ENCODE data around the gene FOXK1. TPM values are rescaled to one million over a fixed set of nuclear protein-coding genes. Genes with fewer than 3 reads are reported as not detected.
"Not testable (repeated sequence)": the region's sequence is repeated elsewhere in the genome, so short reads cannot be mapped to it uniquely, and the experiment has no call there.

Gene FOXK1
- polyA plus RNA-seq, 3 donors: 11.1 to 14.4 (median 11.9) TPM

DNA sequence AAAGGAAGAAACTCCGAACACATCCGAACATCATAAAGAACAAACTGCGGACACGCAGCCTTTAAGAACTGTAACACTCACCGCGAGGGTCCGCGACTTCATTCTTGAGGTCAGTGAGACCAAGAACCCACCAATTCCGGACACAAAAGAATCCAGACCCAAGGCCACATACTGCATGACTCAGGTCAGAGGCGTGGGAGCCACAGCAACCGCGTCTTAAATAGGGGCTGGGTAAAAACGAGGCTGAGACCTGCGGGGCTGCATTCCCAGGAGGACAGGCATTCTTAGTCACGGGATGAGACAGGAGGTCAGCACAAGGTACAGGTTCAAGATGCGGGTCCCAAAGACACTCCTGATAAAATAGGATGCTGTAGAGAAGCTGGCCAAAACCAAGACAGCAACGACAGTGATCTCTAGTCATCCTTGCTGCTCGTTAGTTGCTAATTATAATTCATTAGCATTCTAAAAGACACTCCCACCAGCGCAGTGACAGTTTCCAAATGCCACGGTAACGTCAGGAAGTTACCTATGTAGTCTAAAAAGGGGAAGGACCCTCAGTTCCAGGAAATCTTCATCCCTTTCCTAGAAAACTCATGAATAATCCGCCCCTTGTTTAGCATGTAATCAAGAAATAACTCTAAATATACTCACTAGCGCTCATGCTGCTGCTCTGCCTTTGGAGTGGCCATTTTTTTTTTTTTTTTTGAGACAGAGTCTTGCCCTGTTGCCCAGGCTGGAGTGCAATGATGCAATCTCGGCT is 112.7 kb downstream of the FOXK1 start:
- DNase-seq (ENCODE audit: low read depth in 3 of 3, low spot score in 2 of 3): no peak

GRCh38 chr7:4796453-4796852 is 114.4 kb downstream of the FOXK1 start:
- no peak for DNase-seq (ENCODE audit: low read depth in 3 of 3, low spot score in 2 of 3)

GRCh38 chr7:4797858-4798705 is 116.0 kb downstream of the FOXK1 start:
- no peak for DNase-seq (ENCODE audit: low read depth in 3 of 3, low spot score in 2 of 3)

DNA sequence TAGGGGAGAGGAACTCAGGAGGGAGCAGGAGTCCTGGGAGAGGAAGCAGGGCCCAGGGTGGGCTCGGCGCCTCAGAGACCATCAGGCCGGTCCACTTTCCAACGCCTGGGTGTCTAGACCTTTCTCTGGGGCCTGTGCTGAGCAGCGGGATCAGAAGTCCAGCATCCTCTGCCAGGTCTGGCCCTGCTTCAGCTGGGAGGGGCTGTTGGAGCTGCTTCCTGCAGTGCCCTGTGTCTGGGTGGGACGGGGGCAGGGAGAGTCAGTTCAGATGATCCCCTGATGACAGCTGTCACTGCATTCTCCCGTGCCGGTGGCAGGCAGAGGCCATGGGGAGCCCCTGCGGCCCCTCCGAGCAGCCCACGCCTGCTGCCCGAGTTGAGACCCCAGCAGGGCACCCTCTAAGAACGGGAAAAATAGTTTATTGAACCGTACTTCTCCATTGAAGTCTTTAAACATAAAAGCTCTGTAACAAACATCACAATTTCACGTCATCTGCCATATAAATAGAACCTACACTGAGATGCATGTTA is 116.7 kb downstream of the FOXK1 start:
- DNase-seq (ENCODE audit: low read depth in 3 of 3, low spot score in 2 of 3): no peak

GRCh38 chr7:4799508-4800268 is 117.6 kb downstream of the FOXK1 start:
- no peak for DNase-seq (ENCODE audit: low read depth in 3 of 3, low spot score in 2 of 3)

GRCh38 chr7:4800487-4800886 is 118.4 kb downstream of the FOXK1 start:
- no peak for DNase-seq (ENCODE audit: low read depth in 3 of 3, low spot score in 2 of 3)

GRCh38 chr7:4800926-4801838 is 119.1 kb downstream of the FOXK1 start:
- DNase-seq (ENCODE audit: low read depth in 3 of 3, low spot score in 2 of 3): no peak

DNA sequence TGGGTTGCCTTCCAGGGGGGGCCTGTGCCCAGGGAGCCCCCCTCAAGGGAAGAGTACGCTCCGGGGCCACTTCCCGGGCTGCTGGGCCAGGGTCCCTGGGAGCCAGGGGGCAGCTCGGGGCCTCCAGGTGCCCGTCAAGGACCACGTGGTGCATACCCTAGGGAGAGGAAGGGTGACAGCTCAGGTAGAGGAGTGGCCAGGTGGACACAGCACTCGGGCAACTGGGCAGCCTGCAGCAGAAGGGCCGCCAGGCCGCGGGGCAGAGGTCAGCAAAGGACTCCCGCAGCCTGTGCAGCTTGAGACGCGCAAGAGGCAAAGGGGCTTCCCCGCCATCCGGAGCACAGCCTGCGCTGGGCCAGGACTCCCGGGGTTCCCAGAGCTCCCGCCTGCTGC is 119.7 kb downstream of the FOXK1 start:
- no peak for DNase-seq (ENCODE audit: low read depth in 3 of 3, low spot score in 2 of 3)

DNA sequence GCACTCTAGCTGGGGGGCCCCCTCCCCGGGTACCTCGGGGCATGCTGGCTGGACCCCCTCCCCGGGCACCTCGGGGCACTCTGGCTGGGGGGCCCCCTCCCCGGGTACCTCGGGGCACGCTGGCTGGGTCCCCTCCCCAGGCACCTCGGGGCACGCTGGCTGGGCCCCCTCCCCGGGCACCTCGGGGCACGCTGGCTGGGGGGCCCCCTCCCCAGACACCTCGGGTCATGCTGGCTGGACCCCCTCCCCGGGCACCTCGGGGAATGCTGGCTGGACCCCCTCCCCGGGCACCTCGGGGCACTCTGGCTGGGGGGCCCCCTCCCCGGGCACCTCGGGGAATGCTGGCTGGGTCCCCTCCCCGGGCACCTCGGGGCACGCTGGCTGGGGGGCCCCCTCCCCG is 120.5 kb downstream of the FOXK1 start:
- not testable (repeated sequence) for DNase-seq (ENCODE audit: low read depth in 3 of 3, low spot score in 2 of 3)

GRCh38 chr7:4803397-4804241 is 121.5 kb downstream of the FOXK1 start:
- DNase-seq (ENCODE audit: low read depth in 3 of 3, low spot score in 2 of 3): no peak

GRCh38 chr7:4805110-4805983 is 123.3 kb downstream of the FOXK1 start:
- DNase-seq (ENCODE audit: low read depth in 3 of 3, low spot score in 2 of 3): no peak

GRCh38 chr7:4805984-4806300 is 123.8 kb downstream of the FOXK1 start:
- no peak for DNase-seq (ENCODE audit: low read depth in 3 of 3, low spot score in 2 of 3)

DNA sequence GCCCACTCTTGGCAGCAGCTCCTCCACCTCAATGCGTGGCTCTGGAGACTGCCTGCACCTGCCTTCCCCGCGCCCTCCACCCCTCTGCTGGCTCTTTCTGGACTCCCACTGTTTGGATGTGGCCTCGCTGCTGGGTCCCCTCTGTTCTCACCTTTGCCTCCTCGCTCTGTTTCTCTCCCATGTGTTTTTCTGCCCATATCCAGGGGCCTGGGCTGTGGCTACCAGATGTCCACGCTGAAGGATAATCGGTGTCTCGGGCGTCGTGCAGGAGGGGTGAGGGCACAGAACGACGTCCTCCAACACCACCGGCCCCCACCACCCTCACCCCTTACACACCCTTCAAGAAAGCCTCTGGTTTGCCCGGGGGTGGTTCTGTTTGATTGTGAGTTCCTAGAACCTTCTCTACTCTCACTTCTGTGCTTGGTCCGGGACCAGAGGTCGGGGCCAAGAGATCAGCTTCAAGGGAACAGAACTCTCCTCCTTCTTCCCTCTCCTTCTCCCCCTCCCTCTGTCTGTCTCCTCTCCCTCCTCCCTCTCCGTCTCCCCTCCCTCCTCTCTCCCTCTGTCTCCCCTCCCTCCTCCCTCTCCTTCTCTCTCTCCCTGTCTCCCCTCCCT is 125.0 kb downstream of the FOXK1 start:
- no peak for DNase-seq (ENCODE audit: low read depth in 3 of 3, low spot score in 2 of 3)

- DNase-seq (ENCODE audit: low read depth in 3 of 3, low spot score in 2 of 3): no peak
Observed at GRCh38 chr7:4807598-4808016, 125.5 kb downstream of the FOXK1 start.

DNA sequence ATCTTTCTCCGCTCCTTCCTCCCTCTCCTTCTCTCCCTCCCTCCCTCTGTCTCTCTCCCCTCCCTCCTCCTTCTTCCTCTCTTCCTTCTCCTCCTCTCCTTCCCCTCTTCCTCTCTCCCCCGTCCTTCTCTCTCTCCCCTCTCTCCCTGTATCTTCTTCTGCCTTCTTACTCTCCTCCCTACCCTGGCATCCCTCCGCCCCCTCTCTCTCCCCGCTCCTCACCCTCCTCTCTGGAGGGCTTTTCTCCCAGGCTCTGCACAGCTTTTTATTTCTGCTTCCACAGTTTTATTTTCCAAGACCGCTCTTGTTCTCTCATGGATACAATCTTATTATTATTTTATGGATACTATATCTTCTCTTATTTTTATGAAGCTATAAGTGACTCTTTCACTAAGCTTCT is 125.9 kb downstream of the FOXK1 start:
- DNase-seq (ENCODE audit: low read depth in 3 of 3, low spot score in 2 of 3): no peak

DNA sequence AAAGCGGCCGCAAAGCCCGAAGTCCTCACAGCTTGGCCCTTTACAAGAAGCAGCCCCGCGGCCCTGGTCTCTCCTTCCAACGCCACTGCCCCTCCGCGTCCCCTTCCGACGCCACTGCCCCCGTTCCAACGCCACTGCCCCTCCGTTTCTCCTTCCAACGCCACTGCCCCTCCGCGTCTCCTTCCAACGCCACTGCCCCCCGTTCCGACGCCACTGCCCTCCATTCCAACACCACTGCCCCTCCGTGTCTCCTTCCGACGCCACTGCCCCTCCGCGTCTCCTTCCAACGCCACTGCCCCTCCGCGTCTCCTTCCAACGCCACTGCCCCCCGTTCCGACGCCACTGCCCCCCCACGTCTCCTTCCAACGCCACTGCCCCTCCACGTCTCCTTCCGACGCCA is 126.5 kb downstream of the FOXK1 start:
- DNase-seq (ENCODE audit: low read depth in 3 of 3, low spot score in 2 of 3): no peak

DNA sequence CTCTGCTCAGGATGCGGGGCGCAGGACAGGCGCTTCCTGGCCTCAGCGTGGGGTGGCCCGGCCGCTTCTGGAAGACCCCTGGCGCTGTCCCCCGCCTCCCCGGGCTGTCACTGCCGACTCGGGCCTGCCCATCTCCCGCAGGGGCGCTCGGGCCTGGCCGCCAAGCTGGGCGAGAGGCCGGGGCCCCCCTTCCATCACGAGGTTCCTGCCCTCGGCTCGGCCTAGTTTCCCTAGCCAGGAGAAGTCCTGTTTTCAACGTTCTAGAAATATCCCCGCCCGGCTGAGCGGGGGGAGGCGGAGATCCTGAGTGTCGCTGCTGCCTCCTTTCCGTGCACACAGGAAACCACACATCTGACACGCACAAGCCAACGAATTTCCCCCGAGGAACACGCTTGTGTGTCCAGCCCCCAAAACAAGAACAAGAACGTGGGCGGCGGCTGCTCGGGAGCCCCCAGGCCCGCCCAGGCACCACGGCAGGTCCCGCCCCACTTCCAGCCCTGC is 127.0 kb downstream of the FOXK1 start:
- DNase-seq (ENCODE audit: low read depth in 3 of 3, low spot score in 2 of 3): no peak

- no peak for DNase-seq (ENCODE audit: low read depth in 3 of 3, low spot score in 2 of 3)
Observed at GRCh38 chr7:4809666-4810065, 127.6 kb downstream of the FOXK1 start.
